ENCODE measurements around the gene MICALL2.

Gene MICALL2

GRCh38 chr7:1394371-1394770 lies 64.9 kb downstream of the MICALL2 start:
- DNase-seq (ENCODE audit: low read depth) = no peak

GRCh38 chr7:1393421-1393820 lies 65.8 kb downstream of the MICALL2 start:
- no peak for DNase-seq (ENCODE audit: low read depth)

GRCh38 chr7:1392556-1392955 lies 66.7 kb downstream of the MICALL2 start:
- no peak for DNase-seq (ENCODE audit: low read depth)

- no peak for DNase-seq (ENCODE audit: low read depth)
Measured at GRCh38 chr7:1391449-1391848, 67.8 kb downstream of the MICALL2 start.

GRCh38 chr7:1388703-1389335 lies 70.5 kb downstream of the MICALL2 start:
- no peak for DNase-seq (ENCODE audit: low read depth)

GRCh38 chr7:1388021-1388702 lies 71.1 kb downstream of the MICALL2 start:
- no peak for DNase-seq (ENCODE audit: low read depth)

- DNase-seq (ENCODE audit: low read depth) = no peak
Measured at GRCh38 chr7:1387261-1387660, 72.0 kb downstream of the MICALL2 start.

- no peak for DNase-seq (ENCODE audit: low read depth)
Measured at GRCh38 chr7:1386623-1387220, 72.5 kb downstream of the MICALL2 start.

GRCh38 chr7:1385809-1386622 lies 73.3 kb downstream of the MICALL2 start:
- DNase-seq (ENCODE audit: low read depth) = no peak

GRCh38 chr7:1385086-1385808 lies 74.0 kb downstream of the MICALL2 start:
- no peak for DNase-seq (ENCODE audit: low read depth)

Data from fibroblast of gingiva (primary cell).